GM12878 (cell line): ENCODE data around the gene CEP131. TPM values are rescaled to one million over a fixed set of nuclear protein-coding genes. Genes with fewer than 3 reads are reported as not detected.

Experiments used
- ATAC-seq: fragments of 200-7000 bp; cut with Tn5 transposase; 3 replicates; pipeline ENCODE4 v1.9.1; 2020; ENCODE audit warnings: mild to moderate bottlenecking, moderate library complexity
- BruUV-seq: library from RNA; stranded (reverse); fragments of 400-500 nt; replicated peaks from 2 replicates; lab custom pipeline; 2021; lab: Mats Ljungman, UMichigan
- CTCF ChIA-PET: fragments of 300-600 bp; sonication (Branson Sonifier 250); formaldehyde crosslinking; extraction: SDS; loops from one replicate; lab custom pipeline; 2021; ENCODE audit warnings: inconsistent platforms; lab: Yijun Ruan, JAX
- POLR2A ChIA-PET: fragments of 350-600 bp; formaldehyde crosslinking; extraction: SDS; loops from one replicate; lab custom pipeline; 2021; ENCODE audit warnings: inconsistent platforms; lab: Charles Lee
- RAD21 ChIA-PET: fragments of 300-600 bp; sonication (Branson Sonifier 250); formaldehyde crosslinking; loops from one replicate; lab custom pipeline; 2023; ENCODE audit warnings: antibody characterized with exemption; ENCODE audit not compliant: unreplicated experiment; lab: Charles Lee
- SMC1A ChIA-PET: fragments of 300-600 bp; sonication (Branson Sonifier 250); formaldehyde crosslinking; loops from one replicate; lab custom pipeline; 2023; ENCODE audit not compliant: unreplicated experiment, uncharacterized antibody; lab: Charles Lee
- DNase-seq: peaks from one replicate; pipeline ENCODE4 v3.0.0-alpha.2; 2011; ENCODE audit warnings: low read depth, low spot score
- FAIRE-seq: peaks from 3 replicates; lab custom pipeline; 2011; peaks lifted over from hg19 to GRCh38; lab: Jason Lieb, UNC
- H2AFZ ChIP-seq: 2 replicates; pipeline ENCODE4 v1.6.0; 2011; ENCODE audit warnings: low read depth, low read length, control low read depth; ENCODE audit not compliant: control insufficient read depth
- H3K27ac ChIP-seq: 2 replicates; pipeline ENCODE4 v1.5.1; 2011; ENCODE audit warnings: control low read depth; ENCODE audit not compliant: control insufficient read depth, insufficient read depth
- H3K27me3 ChIP-seq, 2 experiments: replicated peaks in 1 of 2; 2 replicates each; pipeline versions ENCODE4 v1.6.0 to v1.6.1; 2011; ENCODE audit warnings: low read length in 1 of 2; ENCODE audit not compliant: control insufficient read depth in 2 of 2, insufficient read depth in 2 of 2
- H3K36me3 ChIP-seq, 2 experiments: 2 replicates each; pipeline ENCODE4 v1.5.1; 2011; ENCODE audit warnings: low read length in 1 of 2; ENCODE audit not compliant: control insufficient read depth in 2 of 2, insufficient read depth in 2 of 2
- H3K4me1 ChIP-seq: 2 replicates; pipeline ENCODE4 v1.6.1; 2011; ENCODE audit warnings: mild to moderate bottlenecking, low read length, moderate library complexity, mixed read lengths; ENCODE audit not compliant: control insufficient read depth, insufficient read depth
- H3K4me2 ChIP-seq: 2 replicates; pipeline ENCODE4 v1.6.0; 2011; ENCODE audit warnings: control low read depth; ENCODE audit not compliant: control insufficient read depth, insufficient read depth
- H3K4me3 ChIP-seq: fragments of 200-600 bp; sonication (generic); 2 replicates; pipeline ENCODE4 v1.5.1; 2016
- H3K79me2 ChIP-seq: 2 replicates; pipeline ENCODE4 v1.6.0; 2011; ENCODE audit warnings: low read length; ENCODE audit not compliant: control insufficient read depth, insufficient read depth
- H3K9ac ChIP-seq: 2 replicates; pipeline ENCODE4 v1.8.0; 2011; ENCODE audit warnings: low read length, control low read depth, mixed read lengths; ENCODE audit not compliant: control insufficient read depth, insufficient read depth
- H3K9me3 ChIP-seq: replicated peaks from 3 replicates; pipeline ENCODE4 v1.5.1; 2011; ENCODE audit warnings: mild to moderate bottlenecking, low read length; ENCODE audit not compliant: control insufficient read depth, insufficient read depth
- H4K20me1 ChIP-seq: 2 replicates; pipeline ENCODE4 v1.6.0; 2011; ENCODE audit not compliant: control insufficient read depth, insufficient read depth
- KAT2A ChIP-seq: conservative IDR thresholded peaks from 2 replicates; pipeline ENCODE4 v1.6.1; 2011; ENCODE audit warnings: low read depth, low read length; ENCODE audit not compliant: control insufficient read depth
- KDM1A ChIP-seq: fragments of 200-600 bp; sonication (generic); IDR thresholded peaks from 2 replicates; pipeline ENCODE4 v1.6.1; 2016; ENCODE audit warnings: borderline replicate concordance
- RAD51 ChIP-seq: fragments of 450-650 bp; IDR thresholded peaks from 2 replicates; pipeline ENCODE4 v1.6.1; 2016; ENCODE audit warnings: moderate library complexity, mild to moderate bottlenecking, inconsistent platforms
- RB1 ChIP-seq: fragments of 450-650 bp; formaldehyde crosslinking; IDR thresholded peaks from 2 replicates; pipeline ENCODE4 v1.6.1; 2017; ENCODE audit warnings: mild to moderate bottlenecking, borderline replicate concordance
- WGBS: methylation state at CpG from one replicate; pipeline ENCODE4 v1.1.6; 2016; ENCODE audit warnings: low lambda C conversion rate; ENCODE audit not compliant: insufficient replicate concordance, insufficient coverage; ENCODE audit errors: missing lambda C conversion rate; 5-methylcytosine and 5-hydroxymethylcytosine counted together
- in situ Hi-C: fragments of 300-500 bp; cut with MboI; formaldehyde crosslinking; loops from 9 replicates; pipeline ENCODE4 v1.14.3; 2018; ENCODE audit warnings: mixed read lengths
- intact Hi-C: fragments of 100-400 bp; cut with micrococcal nuclease; formaldehyde crosslinking; loops from one replicate; pipeline ENCODE4 v1.14.2; 2022; ENCODE audit not compliant: unreplicated experiment
- polyA plus RNA-seq, 11 experiments: library from polyadenylated mRNA; depleted of rRNA in 4 of 11; unstranded in 6 of 11; stranded (reverse) in 5 of 11; fragments of >200 nt; fragmentation: Nextera tagmentation in 4 of 11; fragmentation: Illumina TruSeq in 1 of 11; extraction: Ambion mirVana in 4 of 11; extraction: Trizol in 1 of 11; gene quantifications; 1 replicate in 1 of 11; 2 replicates in 10 of 11; pipeline versions ENCODE4 v1.2.1 to v1.2.3, GENCODE V29; 2011 to 2016; ENCODE audit warnings: inconsistent platforms in 2 of 11, missing spikeins in 2 of 11, low read depth in 1 of 11
- total RNA-seq, 4 experiments: library from RNA; depleted of rRNA in 3 of 4; stranded (reverse); fragments of >200 nt in 3 of 4; fragmentation: Illumina TruSeq in 1 of 4; extraction: Trizol in 1 of 4; gene quantifications; 2 replicates each; pipeline versions ENCODE4 v1.2.1 to v1.2.3, GENCODE V29; 2013 to 2021
- TF ChIP-seq, protein P1 (sequence below): IDR thresholded peaks from 2 replicates; pipeline ENCODE4 v1.6.1; 2011; ENCODE audit warnings: borderline replicate concordance, low read depth, mild to moderate bottlenecking, moderate library complexity, mixed read lengths, low read length; ENCODE audit not compliant: insufficient read depth; ENCODE audit errors: extremely low read length
- TF ChIP-seq, protein P2 (sequence below): IDR thresholded peaks from 2 replicates; pipeline ENCODE4 v1.6.1; 2012; ENCODE audit warnings: improper control_type of control experiment, low read depth, low read length; ENCODE audit not compliant: insufficient replicate concordance

CEP131 gene
- total and polyA plus RNA-seq, 10 of the 15 experiments (the other 5 are each of a cell fraction or from before 2014, with no cell fraction given) = 0.05 to 17.3 (median 6.7) TPM

DNA sequence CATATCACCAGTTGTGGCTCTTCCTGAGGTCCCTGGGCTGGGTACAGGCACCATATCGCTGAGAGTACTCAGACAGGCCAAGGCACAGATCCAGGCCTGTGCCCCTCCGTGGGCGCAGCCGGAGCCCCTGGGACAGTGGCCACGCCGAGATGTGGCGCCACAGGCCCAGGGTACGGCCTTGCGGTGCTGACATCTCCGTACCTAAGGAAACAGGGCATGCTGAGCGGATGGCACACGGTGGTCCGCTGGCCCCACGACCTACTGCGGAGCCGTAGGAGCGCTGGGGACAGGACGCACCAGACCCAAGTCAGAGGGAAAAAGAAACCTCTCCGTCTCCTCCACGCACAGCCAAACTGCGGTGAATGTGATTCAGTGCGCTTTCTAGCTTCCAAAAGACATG, 42.8 kb upstream of the CEP131 start:
- POLR2A ChIA-PET = no interaction called here

More for the DNA sequence above, 42.8 kb upstream of the CEP131 start:
- H3K4me1 ChIP-seq = no peaks in the 10 kb centered on the region
- no peak for ATAC-seq
- H2AFZ ChIP-seq = no peak overlapping the region
- ChIA-PET RAD21 (no interaction called here), SMC1A (no interaction called here), CTCF (no interaction called here)
- intact Hi-C loops = no loop called here
- no peak overlapping the region for H3K4me3 ChIP-seq
- no peak for FAIRE-seq
- no peak overlapping the region for H3K9ac ChIP-seq
- in situ Hi-C loops = no loop called here
- no peak overlapping the region for H3K27ac ChIP-seq
- H4K20me1 ChIP-seq = no peaks in the 10 kb centered on the region
- no peaks in the 10 kb centered on the region for H3K79me2 ChIP-seq
- H3K27me3 ChIP-seq = no peaks in the 10 kb centered on the region
- TF ChIP-seq, protein P1, sequence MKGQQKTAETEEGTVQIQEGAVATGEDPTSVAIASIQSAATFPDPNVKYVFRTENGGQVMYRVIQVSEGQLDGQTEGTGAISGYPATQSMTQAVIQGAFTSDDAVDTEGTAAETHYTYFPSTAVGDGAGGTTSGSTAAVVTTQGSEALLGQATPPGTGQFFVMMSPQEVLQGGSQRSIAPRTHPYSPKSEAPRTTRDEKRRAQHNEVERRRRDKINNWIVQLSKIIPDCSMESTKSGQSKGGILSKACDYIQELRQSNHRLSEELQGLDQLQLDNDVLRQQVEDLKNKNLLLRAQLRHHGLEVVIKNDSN = no peak
- TF ChIP-seq RAD51 = no peak
- no peak for TF ChIP-seq RB1
- TF ChIP-seq KAT2A = no peak
- no peak for TF ChIP-seq KDM1A
- TF ChIP-seq, protein P2, sequence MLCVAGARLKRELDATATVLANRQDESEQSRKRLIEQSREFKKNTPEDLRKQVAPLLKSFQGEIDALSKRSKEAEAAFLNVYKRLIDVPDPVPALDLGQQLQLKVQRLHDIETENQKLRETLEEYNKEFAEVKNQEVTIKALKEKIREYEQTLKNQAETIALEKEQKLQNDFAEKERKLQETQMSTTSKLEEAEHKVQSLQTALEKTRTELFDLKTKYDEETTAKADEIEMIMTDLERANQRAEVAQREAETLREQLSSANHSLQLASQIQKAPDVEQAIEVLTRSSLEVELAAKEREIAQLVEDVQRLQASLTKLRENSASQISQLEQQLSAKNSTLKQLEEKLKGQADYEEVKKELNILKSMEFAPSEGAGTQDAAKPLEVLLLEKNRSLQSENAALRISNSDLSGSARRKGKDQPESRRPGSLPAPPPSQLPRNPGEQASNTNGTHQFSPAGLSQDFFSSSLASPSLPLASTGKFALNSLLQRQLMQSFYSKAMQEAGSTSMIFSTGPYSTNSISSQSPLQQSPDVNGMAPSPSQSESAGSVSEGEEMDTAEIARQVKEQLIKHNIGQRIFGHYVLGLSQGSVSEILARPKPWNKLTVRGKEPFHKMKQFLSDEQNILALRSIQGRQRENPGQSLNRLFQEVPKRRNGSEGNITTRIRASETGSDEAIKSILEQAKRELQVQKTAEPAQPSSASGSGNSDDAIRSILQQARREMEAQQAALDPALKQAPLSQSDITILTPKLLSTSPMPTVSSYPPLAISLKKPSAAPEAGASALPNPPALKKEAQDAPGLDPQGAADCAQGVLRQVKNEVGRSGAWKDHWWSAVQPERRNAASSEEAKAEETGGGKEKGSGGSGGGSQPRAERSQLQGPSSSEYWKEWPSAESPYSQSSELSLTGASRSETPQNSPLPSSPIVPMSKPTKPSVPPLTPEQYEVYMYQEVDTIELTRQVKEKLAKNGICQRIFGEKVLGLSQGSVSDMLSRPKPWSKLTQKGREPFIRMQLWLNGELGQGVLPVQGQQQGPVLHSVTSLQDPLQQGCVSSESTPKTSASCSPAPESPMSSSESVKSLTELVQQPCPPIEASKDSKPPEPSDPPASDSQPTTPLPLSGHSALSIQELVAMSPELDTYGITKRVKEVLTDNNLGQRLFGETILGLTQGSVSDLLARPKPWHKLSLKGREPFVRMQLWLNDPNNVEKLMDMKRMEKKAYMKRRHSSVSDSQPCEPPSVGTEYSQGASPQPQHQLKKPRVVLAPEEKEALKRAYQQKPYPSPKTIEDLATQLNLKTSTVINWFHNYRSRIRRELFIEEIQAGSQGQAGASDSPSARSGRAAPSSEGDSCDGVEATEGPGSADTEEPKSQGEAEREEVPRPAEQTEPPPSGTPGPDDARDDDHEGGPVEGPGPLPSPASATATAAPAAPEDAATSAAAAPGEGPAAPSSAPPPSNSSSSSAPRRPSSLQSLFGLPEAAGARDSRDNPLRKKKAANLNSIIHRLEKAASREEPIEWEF = no peak
- no peaks in the 10 kb centered on the region for H3K9me3 ChIP-seq
- no peak overlapping the region for H3K4me2 ChIP-seq
- 97% methylated on average over 22 of the region's 22 CpGs for WGBS
- H3K36me3 ChIP-seq = peaks cover 7 to 11% of the 10 kb centered on the region in 2 experiments
- DNase-seq = no peak
- BruUV-seq = no TSS peak
